HG03097 (cell line): ENCODE results near the gene PAGE2.
"Not testable (repeated sequence)": the region's sequence is repeated elsewhere in the genome, so short reads cannot be mapped to it uniquely, and the experiment has no call there.

Experiments used
- ATAC-seq: cut with Tn5 transposase; IDR thresholded peaks from one replicate; pipeline ENCODE4 v1.9.1; 2021; ENCODE audit not compliant: unreplicated experiment, low FRiP score

PAGE2 gene

GRCh38 chrX:55088795-55089489 is at the start of gene PAGE2:
Gene PAGE2, plus strand, starts transcription at chrX:55089018. Its CDS starts 1,003 bp downstream, at chrX:55090021.
- ATAC-seq = no peak

GRCh38 chrX:55039471-55039870 is 49.3 kb upstream of the PAGE2 start:
- no peak for ATAC-seq

GRCh38 chrX:55041514-55041913 is 47.3 kb upstream of the PAGE2 start:
- ATAC-seq = no peak

- not testable (repeated sequence) for ATAC-seq
These were observed 38.2 kb upstream of the PAGE2 start for GRCh38 chrX:55050599-55050998.

- no peak for ATAC-seq
These were observed 31.8 kb upstream of the PAGE2 start for GRCh38 chrX:55056820-55057674.

GRCh38 chrX:55057675-55058249 is 31.1 kb upstream of the PAGE2 start:
- peak; percentile 59 for ATAC-seq

GRCh38 chrX:55067180-55067579 is 21.6 kb upstream of the PAGE2 start:
- not testable (repeated sequence) for ATAC-seq

GRCh38 chrX:55072286-55072685 is 16.5 kb upstream of the PAGE2 start:
- no peak for ATAC-seq

- ATAC-seq = no peak
These were observed 13.9 kb upstream of the PAGE2 start, which contains the start of gene PAGE2B for GRCh38 chrX:55074851-55075467. Gene PAGE2B, plus strand, starts transcription at chrX:55075030. Its CDS starts 1,012 bp downstream, at chrX:55076042.

GRCh38 chrX:55098691-55099090 is 9.9 kb downstream of the PAGE2 start:
- no peak for ATAC-seq

- no peak for ATAC-seq
These were observed 10.3 kb downstream of the PAGE2 start for GRCh38 chrX:55099162-55099561.

GRCh38 chrX:55102754-55103153 is 13.9 kb downstream of the PAGE2 start:
- no peak for ATAC-seq

- ATAC-seq = no peak
These were observed 18.4 kb downstream of the PAGE2 start for GRCh38 chrX:55107262-55107661.

- no peak for ATAC-seq
These were observed 19.1 kb downstream of the PAGE2 start for GRCh38 chrX:55107911-55108310.

GRCh38 chrX:55109306-55109705 is 20.5 kb downstream of the PAGE2 start:
- ATAC-seq = no peak

- ATAC-seq = no peak
These were observed 22.9 kb downstream of the PAGE2 start for GRCh38 chrX:55111578-55112254.

GRCh38 chrX:55116589-55116988 is 27.8 kb downstream of the PAGE2 start:
- ATAC-seq = not testable (repeated sequence)

GRCh38 chrX:55118574-55118973 is 29.8 kb downstream of the PAGE2 start:
- no peak for ATAC-seq

GRCh38 chrX:55119271-55119670 is 30.5 kb downstream of the PAGE2 start:
- ATAC-seq = no peak

GRCh38 chrX:55119712-55120111 is 30.9 kb downstream of the PAGE2 start:
- no peak for ATAC-seq
